SH-SY5Y (cell line): ENCODE results near the gene ATP8A1.

Source experiments
- GATA2 ChIP-seq: IDR thresholded peaks from 2 replicates; pipeline ENCODE4 v1.6.1; 2011; ENCODE audit warnings: mild to moderate bottlenecking, low read depth, low read length
- GATA3 ChIP-seq: IDR thresholded peaks from 2 replicates; pipeline ENCODE4 v1.6.1; 2011; ENCODE audit warnings: low read depth, mild to moderate bottlenecking, low read length, moderate library complexity

The ATP8A1 gene

GRCh38 chr4:42656944-42657792 lies at the start of gene ATP8A1:
TSS of gene ATP8A1 (minus strand) at chr4:42657105. CDS start at chr4:42656873, 232 bp downstream.
- TF ChIP-seq GATA2 (no peak), GATA3 (no peak)

DNA sequence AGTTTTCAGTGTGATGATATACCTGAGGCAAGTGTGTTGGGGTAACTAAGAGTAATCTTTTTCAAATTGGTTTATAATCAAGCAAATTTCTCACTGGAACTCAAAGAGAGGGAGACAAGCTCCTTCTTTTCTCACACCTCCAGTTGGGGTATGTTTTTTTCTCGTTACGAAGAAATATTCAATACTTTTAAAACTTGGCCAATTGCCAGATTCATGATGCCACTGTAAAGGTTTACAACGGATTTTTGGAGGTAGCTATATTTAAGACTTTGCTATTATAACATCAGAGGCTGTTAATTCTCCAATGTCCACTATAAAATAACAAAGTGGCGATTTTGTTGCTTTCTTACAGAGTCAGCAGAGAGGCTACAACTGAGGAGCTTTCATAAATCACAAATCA lies 49.2 kb upstream of the ATP8A1 start:
- TF ChIP-seq GATA3 (no peak), GATA2 (no peak)

DNA sequence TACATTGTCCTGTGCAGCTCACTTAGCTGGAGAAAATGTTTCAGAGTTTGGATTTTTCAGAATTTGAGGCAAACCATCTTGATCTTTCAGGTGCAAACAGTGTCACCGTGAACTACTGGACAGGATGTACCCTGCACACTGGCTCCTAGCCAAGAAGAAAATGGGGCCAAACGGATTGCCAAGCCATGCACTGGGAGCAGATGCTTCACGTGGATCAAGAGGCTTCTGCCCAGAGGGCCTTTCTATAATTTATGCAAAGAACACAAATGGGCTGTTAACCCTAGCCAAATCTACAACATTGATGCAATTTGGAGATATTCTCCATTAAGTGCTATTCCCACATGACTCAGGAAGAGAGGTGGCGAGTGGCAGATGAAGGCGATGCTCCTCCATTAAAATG lies 46.9 kb upstream of the ATP8A1 start:
- TF ChIP-seq GATA3 (no peak), GATA2 (no peak)

GRCh38 chr4:42702895-42703294 lies 46.0 kb upstream of the ATP8A1 start:
- TF ChIP-seq GATA3, result no peak
- no peak for TF ChIP-seq GATA2

DNA sequence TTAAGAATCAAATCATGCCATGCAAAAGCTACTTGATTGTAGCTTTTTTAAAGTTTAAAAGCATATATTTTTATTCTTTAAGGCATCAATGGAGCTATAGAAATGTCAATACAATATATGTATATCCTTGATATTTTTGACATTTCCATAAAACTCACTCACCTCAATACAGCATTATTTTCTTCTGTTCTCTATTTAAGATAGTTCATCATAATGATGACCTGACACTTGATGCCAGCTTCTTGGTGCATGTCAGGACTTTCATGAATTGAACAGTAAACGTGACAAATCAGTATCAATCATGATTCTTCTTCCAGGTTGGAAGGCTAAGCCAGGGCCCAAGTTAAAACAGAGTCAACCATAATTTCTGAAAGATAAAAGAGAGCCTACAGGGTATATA lies 33.6 kb upstream of the ATP8A1 start:
- no peak for TF ChIP-seq GATA3
- TF ChIP-seq GATA2, result no peak

DNA sequence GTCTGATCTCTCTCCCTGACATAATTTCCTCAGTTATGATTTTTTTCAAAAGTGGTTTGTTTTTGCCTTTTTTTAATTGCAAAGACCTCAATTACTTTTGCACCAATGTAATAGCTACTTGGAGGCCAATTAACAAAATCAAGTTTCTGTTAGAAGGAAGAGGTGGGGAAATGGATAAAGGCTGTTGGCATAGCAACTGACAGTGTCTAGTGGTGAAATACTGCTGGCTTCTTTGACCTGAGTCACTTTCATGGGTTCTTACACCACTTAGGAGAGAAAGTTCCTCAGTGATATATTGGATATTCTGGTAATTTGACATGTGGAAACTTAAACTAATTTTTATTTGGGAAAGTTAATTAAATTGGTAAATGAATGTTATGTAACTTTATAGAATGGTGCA lies 26.5 kb upstream of the ATP8A1 start:
- TF ChIP-seq GATA3 (no peak), GATA2 (no peak)

DNA sequence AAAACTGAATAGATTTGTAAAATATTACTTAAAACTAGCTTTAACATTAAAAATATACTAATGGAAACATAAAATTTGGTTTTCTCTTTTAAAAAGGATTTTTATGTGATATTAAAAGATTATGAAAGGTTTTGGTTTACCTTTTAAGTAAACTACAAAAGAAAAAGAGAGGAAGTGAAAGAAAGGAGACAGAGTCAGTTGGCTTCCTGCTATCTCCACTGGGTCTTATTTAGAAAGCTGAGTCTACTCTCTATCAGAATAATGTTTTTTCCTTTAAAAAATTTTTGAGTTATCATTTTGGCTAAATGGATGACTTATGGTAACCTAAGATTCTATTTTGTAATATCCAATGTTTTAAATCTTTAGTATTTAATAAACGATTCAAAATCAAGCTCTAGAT lies 21.6 kb upstream of the ATP8A1 start:
- TF ChIP-seq GATA2 (no peak), GATA3 (no peak)

GRCh38 chr4:42676066-42676951 lies 19.4 kb upstream of the ATP8A1 start:
- TF ChIP-seq GATA3 (peak; percentile 64), GATA2 (peak; percentile 78)

DNA sequence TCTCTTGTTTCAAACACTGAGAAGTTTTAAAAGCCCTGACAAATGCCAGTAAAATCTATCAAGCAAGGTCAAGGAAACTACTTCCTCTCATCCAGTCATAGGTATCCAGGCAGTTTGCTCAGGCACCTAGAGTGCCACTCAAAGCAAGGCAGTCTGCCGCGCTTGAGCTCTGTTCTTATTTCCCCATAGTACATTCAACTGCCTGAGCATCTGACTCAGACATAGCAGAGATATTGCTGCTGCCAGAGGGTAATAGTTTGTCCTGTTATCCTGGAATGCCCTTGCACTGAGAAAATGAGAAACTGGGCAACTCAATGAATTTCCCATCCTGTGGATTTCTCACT lies 16.1 kb upstream of the ATP8A1 start:
- TF ChIP-seq GATA3 (no peak), GATA2 (no peak)

GRCh38 chr4:42672359-42673081 lies 15.6 kb upstream of the ATP8A1 start:
- no peak for TF ChIP-seq GATA3
- no peak for TF ChIP-seq GATA2

DNA sequence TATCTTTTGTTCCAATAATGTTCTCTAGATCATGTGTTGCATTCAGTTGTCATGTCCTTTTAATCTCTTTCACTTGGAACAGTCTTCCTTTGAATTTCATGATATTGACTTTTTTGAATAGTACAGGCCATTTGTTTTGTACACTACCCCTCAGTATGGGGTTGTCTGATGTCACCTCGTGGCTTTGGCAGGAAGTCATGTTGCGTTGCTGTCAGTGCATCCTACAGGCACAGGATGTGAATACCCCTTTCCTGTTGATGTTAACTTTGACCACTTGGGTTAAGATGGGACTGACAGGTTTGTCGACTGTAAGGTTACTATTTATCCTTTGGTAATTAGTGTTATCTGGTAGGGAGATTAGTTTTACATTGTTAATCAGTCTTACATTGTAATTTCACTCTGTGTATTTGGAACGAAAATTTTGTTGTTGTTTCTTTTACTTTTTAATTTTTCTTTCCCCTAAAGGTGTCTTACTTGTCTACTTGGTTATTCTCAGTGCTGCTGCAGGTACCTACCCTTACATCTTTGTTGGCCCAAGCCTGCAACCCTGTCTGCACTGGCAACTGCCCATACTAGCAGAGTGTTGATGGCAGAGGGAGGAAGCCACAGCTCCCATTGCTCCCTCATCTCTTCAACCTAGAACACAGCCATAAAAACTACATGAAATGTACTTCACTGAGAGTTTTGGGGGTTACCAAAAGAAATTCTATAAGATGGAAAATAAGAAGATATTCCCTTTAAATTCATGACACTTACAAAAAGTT lies 14.7 kb upstream of the ATP8A1 start:
- no peak for TF ChIP-seq GATA3
- no peak for TF ChIP-seq GATA2

GRCh38 chr4:42658261-42658660 lies 1.4 kb upstream of the ATP8A1 start:
- TF ChIP-seq GATA3 (no peak), GATA2 (no peak; the same call in 1 of the 2 replicates)

DNA sequence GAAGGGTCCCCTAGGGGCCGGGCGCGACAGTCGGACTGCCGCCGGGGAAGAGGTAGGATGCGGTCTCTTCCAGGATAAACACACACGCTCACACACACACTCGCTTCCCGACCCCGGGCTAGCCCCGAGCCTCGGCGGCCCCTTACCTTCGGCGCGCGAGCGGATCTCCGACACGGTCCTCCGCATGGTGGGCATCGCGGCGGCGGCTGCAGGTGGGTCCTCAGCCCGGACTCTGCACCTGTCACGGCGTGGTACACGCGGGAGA lies 294 bp downstream of the ATP8A1 start:
- no peak for TF ChIP-seq GATA2
- no peak for TF ChIP-seq GATA3
